H9 (cell line): ENCODE results near the gene ANTXR2. TPM values are rescaled to one million over a fixed set of nuclear protein-coding genes. Genes with fewer than 3 reads are reported as not detected.

ENCODE experiments used
- DNase-seq: peaks from one replicate; pipeline ENCODE4 v3.0.0-alpha.2; 2017
- H2AFZ ChIP-seq: one replicate; pipeline ENCODE4 v1.6.1; 2013; ENCODE audit warnings: mild to moderate bottlenecking, low read length, control low read depth, moderate library complexity
- H2AK5ac ChIP-seq: 2 replicates; pipeline ENCODE4 v1.6.1; 2013; ENCODE audit warnings: low read length, control low read depth, mixed read lengths; ENCODE audit not compliant: insufficient read length
- H2BK120ac ChIP-seq: one replicate; pipeline ENCODE4 v1.6.1; 2013; ENCODE audit warnings: low read depth, mild to moderate bottlenecking, low read length, control low read depth, inconsistent platforms; ENCODE audit not compliant: poor library complexity, severe bottlenecking
- H2BK12ac ChIP-seq: 2 replicates; pipeline ENCODE4 v1.6.1; 2013; ENCODE audit warnings: low read length, control low read depth, mixed read lengths, low read depth; ENCODE audit not compliant: insufficient read length
- H2BK15ac ChIP-seq: 2 replicates; pipeline ENCODE4 v1.6.1; 2013; ENCODE audit warnings: low read depth, low read length, control low read depth
- H2BK20ac ChIP-seq: one replicate; pipeline ENCODE4 v1.6.1; 2013; ENCODE audit warnings: low read depth, mild to moderate bottlenecking, low read length, control low read depth, inconsistent platforms; ENCODE audit not compliant: poor library complexity, severe bottlenecking
- H2BK5ac ChIP-seq: 2 replicates; pipeline ENCODE4 v1.6.1; 2013; ENCODE audit warnings: low read length, control low read depth, mixed read lengths; ENCODE audit not compliant: insufficient read length
- H3K14ac ChIP-seq: 2 replicates; pipeline ENCODE4 v1.6.1; 2013; ENCODE audit warnings: low read length, control low read depth; ENCODE audit not compliant: insufficient read depth
- H3K18ac ChIP-seq: 2 replicates; pipeline ENCODE4 v1.6.1; 2013; ENCODE audit warnings: low read depth, mild to moderate bottlenecking, mixed read lengths, low read length, control low read depth; ENCODE audit not compliant: insufficient read length
- H3K23ac ChIP-seq: 2 replicates; pipeline ENCODE4 v1.6.1; 2013; ENCODE audit warnings: low read length, control low read depth, mixed read lengths, low read depth; ENCODE audit not compliant: insufficient read length
- H3K23me2 ChIP-seq: 2 replicates; pipeline ENCODE4 v1.6.1; 2013; ENCODE audit warnings: low read depth, mild to moderate bottlenecking, mixed read lengths, low read length, control low read depth; ENCODE audit not compliant: insufficient read length, poor library complexity, severe bottlenecking
- H3K27ac ChIP-seq: 2 replicates; pipeline ENCODE4 v1.5.1; 2013; ENCODE audit warnings: low read length, control low read depth, mixed read lengths, low read depth; ENCODE audit not compliant: insufficient read length
- H3K27me3 ChIP-seq: 2 replicates; pipeline ENCODE4 v1.6.1; 2013; ENCODE audit warnings: low read length, control low read depth, inconsistent platforms; ENCODE audit not compliant: insufficient read depth
- H3K4ac ChIP-seq: 2 replicates; pipeline ENCODE4 v1.6.1; 2013; ENCODE audit warnings: low read depth, mild to moderate bottlenecking, control low read depth, inconsistent platforms, low read length, moderate library complexity
- H3K4me1 ChIP-seq: 2 replicates; pipeline ENCODE4 v1.6.1; 2013; ENCODE audit warnings: low read length, control low read depth, inconsistent platforms; ENCODE audit not compliant: insufficient read depth
- H3K4me2 ChIP-seq: 2 replicates; pipeline ENCODE4 v1.6.1; 2013; ENCODE audit warnings: low read length, control low read depth, mixed read lengths; ENCODE audit not compliant: insufficient read length, insufficient read depth
- H3K56ac ChIP-seq: 2 replicates; pipeline ENCODE4 v1.6.1; 2013; ENCODE audit warnings: low read depth, mild to moderate bottlenecking, mixed read lengths, low read length, control low read depth; ENCODE audit not compliant: insufficient read length
- H3K79me1 ChIP-seq: 2 replicates; pipeline ENCODE4 v1.6.1; 2013; ENCODE audit warnings: low read depth, mild to moderate bottlenecking, moderate library complexity, low read length, control low read depth, inconsistent platforms; ENCODE audit not compliant: insufficient read depth, poor library complexity, severe bottlenecking
- H3K79me2 ChIP-seq: 2 replicates; pipeline ENCODE4 v1.6.1; 2013; ENCODE audit warnings: low read length, control low read depth, inconsistent platforms; ENCODE audit not compliant: insufficient read depth
- H3K9ac ChIP-seq: 2 replicates; pipeline ENCODE4 v1.6.1; 2013; ENCODE audit warnings: low read length, control low read depth, mixed read lengths; ENCODE audit not compliant: insufficient read length; ENCODE audit errors: extremely low read depth
- H3K9me3 ChIP-seq: one replicate; pipeline ENCODE4 v1.6.1; 2013; ENCODE audit warnings: low read depth, low read length, inconsistent platforms; ENCODE audit not compliant: control insufficient read depth
- H3T11ph ChIP-seq: one replicate; pipeline ENCODE4 v1.6.1; 2013; ENCODE audit warnings: mild to moderate bottlenecking, low read length, control low read depth, inconsistent platforms
- H4K20me1 ChIP-seq: one replicate; pipeline ENCODE4 v1.6.1; 2013; ENCODE audit not compliant: control insufficient read depth, insufficient read length, insufficient read depth
- H4K5ac ChIP-seq: 2 replicates; pipeline ENCODE4 v1.6.1; 2013; ENCODE audit warnings: low read depth, mild to moderate bottlenecking, mixed read lengths, low read length, control low read depth; ENCODE audit not compliant: insufficient read length
- H4K8ac ChIP-seq: replicated peaks from 2 replicates; pipeline ENCODE4 v1.6.1; 2013; ENCODE audit warnings: low read length, control low read depth, mixed read lengths, low read depth; ENCODE audit not compliant: insufficient read length
- H4K91ac ChIP-seq: 2 replicates; pipeline ENCODE4 v1.6.1; 2013; ENCODE audit warnings: low read depth, mild to moderate bottlenecking, moderate library complexity, mixed read lengths, low read length, control low read depth; ENCODE audit not compliant: insufficient read length
- H3K27ac Mint-ChIP-seq, 3 experiments: 2 replicates in 2 of 3; 3 replicates in 1 of 3; pipeline ENCODE4 v1.8.0; 2020 to 2021; ENCODE audit warnings: mixed read lengths in 3 of 3, mild to moderate bottlenecking in 1 of 3, moderate library complexity in 1 of 3
- H3K27me3 Mint-ChIP-seq: 2 replicates; pipeline ENCODE4 v1.8.0; 2021; ENCODE audit warnings: low read depth, mild to moderate bottlenecking, moderate library complexity, mixed read lengths
- H3K36me3 Mint-ChIP-seq, 3 experiments: 2 replicates in 2 of 3; 3 replicates in 1 of 3; pipeline ENCODE4 v1.8.0; 2020 to 2021; ENCODE audit warnings: low read depth in 3 of 3, mixed read lengths in 3 of 3; ENCODE audit not compliant: insufficient read depth in 1 of 3
- H3K4me1 Mint-ChIP-seq, 2 experiments: 2 replicates each; pipeline ENCODE4 v1.8.0; 2020; ENCODE audit warnings: mixed read lengths in 2 of 2
- H3K4me3 Mint-ChIP-seq, 2 experiments: 2 replicates in 1 of 2; 3 replicates in 1 of 2; pipeline ENCODE4 v1.8.0; 2020 to 2021; ENCODE audit warnings: mild to moderate bottlenecking in 2 of 2, mixed read lengths in 2 of 2, moderate library complexity in 1 of 2
- H3K9me3 Mint-ChIP-seq, 2 experiments: 2 replicates in 1 of 2; 3 replicates in 1 of 2; pipeline ENCODE4 v1.8.0; 2020; ENCODE audit warnings: mild to moderate bottlenecking in 2 of 2, mixed read lengths in 2 of 2, moderate library complexity in 1 of 2
- CTCF ChIP-seq: fragments of 200-600 bp; sonication (generic); conservative IDR thresholded peaks from 3 replicates; pipeline ENCODE4 v1.8.0; 2021; ENCODE audit warnings: antibody characterized with exemption, mild to moderate bottlenecking
- WGBS: extraction: QIAGEN DNeasy Blood & Tissue Kit; methylation state at CpG from one replicate; pipeline ENCODE4 v1.1.7; 2013; ENCODE audit warnings: missing lambda C conversion rate, low lambda C conversion rate, mixed read lengths; ENCODE audit not compliant: insufficient read length; ENCODE audit errors: extremely low coverage; 5-methylcytosine and 5-hydroxymethylcytosine counted together
- total RNA-seq: library from RNA; stranded (reverse); gene quantifications from 2 replicates; pipeline ENCODE4 v1.2.1, GENCODE V29; 2021

ANTXR2 gene
- total RNA-seq, 1 experiment from 2014 or later: 4.7 TPM

- Histone ChIP-seq H2AFZ (no peak overlapping the region), H4K20me1 (no peaks in the 10 kb centered on the region), H3K27ac (no peak overlapping the region), H3K79me2 (no peaks in the 10 kb centered on the region), H2BK15ac (no peak overlapping the region), H3K27me3 (no peaks in the 10 kb centered on the region), H3K4me2 (no peak overlapping the region), H4K5ac (no peak overlapping the region), H3K23ac (no peak overlapping the region), H3K23me2 (no peaks in the 10 kb centered on the region), H2BK20ac (no peak overlapping the region), H4K8ac (no peak overlapping the region), H3K79me1 (no peaks in the 10 kb centered on the region), H3K18ac (no peak overlapping the region), H3T11ph (no peak overlapping the region), H3K9ac (no peak overlapping the region), H2AK5ac (no peak overlapping the region), H2BK120ac (no peak overlapping the region), H3K4ac (no peak overlapping the region), H3K9me3 (no peaks in the 10 kb centered on the region), H2BK12ac (no peak overlapping the region), H3K4me1 (no peaks in the 10 kb centered on the region), H2BK5ac (no peak overlapping the region), H4K91ac (no peak overlapping the region), H3K56ac (no peak overlapping the region), H3K14ac (no peak overlapping the region)
- H3K4me3 Mint-ChIP-seq: no peak overlapping the region
- peak; percentile 87 for TF ChIP-seq CTCF
- H3K27ac Mint-ChIP-seq: no peak overlapping the region
- WGBS: no CpG with 5 or more reads among the region's 1 CpG
- peaks cover 2 to 3% of the 10 kb centered on the region in 2 experiments; a peak in 3 of 4 replicates for H3K4me1 Mint-ChIP-seq
- no peaks in the 10 kb centered on the region for H3K36me3 Mint-ChIP-seq
- peaks cover 0 to 4% of the 10 kb centered on the region in 2 experiments; a peak in 1 of 5 replicates for H3K9me3 Mint-ChIP-seq
- H3K27me3 Mint-ChIP-seq: no peaks in the 10 kb centered on the region
- DNase-seq: peak; percentile 77
Measured at GRCh38 chr4:79917246-79917645, 155.8 kb downstream of the ANTXR2 start.
